ENCODE data around the gene TEFM. TPM values are rescaled to one million over a fixed set of nuclear protein-coding genes. Genes with fewer than 3 reads are reported as not detected.

TEFM gene
- total RNA-seq, 1 donor from 2014 or later = 9.8 TPM

DNA sequence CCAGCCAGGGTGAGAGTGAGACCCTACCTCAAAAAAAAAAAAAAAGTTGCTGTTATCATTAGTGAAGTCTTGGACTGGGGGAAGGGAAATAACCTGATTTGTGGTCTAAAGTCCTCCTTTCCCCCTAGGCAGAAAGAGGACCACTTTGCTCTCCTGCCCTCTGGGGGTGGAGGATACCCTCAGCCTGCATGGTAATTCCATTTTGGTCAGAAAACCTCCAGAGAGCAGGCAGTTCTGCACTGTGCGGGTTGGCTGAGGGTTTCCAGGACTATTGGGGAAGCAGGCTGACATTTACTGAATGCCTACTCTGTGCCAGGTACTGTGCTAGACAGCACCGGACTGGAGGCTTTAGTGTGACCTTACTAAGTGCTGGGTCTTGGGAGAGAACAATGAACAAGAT, 18.3 kb upstream of the TEFM start:
- Mint-ChIP-seq H3K27me3 (ENCODE audit: unreplicated experiment) (peaks cover 39% of the 10 kb centered on the region), H3K9me3 (ENCODE audit: unreplicated experiment) (no peaks in the 10 kb centered on the region), H3K36me3 (ENCODE audit: unreplicated experiment) (peaks cover 1% of the 10 kb centered on the region), H3K4me3 (ENCODE audit: unreplicated experiment) (no peak overlapping the region), H3K27ac (ENCODE audit: unreplicated experiment) (no peak overlapping the region), H3K4me1 (ENCODE audit: unreplicated experiment) (peaks cover 20% of the 10 kb centered on the region)
- no peak for DNase-seq (ENCODE audit: extremely low spot score, unreplicated experiment)
- TF ChIP-seq, protein P1, sequence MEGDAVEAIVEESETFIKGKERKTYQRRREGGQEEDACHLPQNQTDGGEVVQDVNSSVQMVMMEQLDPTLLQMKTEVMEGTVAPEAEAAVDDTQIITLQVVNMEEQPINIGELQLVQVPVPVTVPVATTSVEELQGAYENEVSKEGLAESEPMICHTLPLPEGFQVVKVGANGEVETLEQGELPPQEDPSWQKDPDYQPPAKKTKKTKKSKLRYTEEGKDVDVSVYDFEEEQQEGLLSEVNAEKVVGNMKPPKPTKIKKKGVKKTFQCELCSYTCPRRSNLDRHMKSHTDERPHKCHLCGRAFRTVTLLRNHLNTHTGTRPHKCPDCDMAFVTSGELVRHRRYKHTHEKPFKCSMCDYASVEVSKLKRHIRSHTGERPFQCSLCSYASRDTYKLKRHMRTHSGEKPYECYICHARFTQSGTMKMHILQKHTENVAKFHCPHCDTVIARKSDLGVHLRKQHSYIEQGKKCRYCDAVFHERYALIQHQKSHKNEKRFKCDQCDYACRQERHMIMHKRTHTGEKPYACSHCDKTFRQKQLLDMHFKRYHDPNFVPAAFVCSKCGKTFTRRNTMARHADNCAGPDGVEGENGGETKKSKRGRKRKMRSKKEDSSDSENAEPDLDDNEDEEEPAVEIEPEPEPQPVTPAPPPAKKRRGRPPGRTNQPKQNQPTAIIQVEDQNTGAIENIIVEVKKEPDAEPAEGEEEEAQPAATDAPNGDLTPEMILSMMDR (IDR thresholded peaks at IDR 0.05) = no peak

DNA sequence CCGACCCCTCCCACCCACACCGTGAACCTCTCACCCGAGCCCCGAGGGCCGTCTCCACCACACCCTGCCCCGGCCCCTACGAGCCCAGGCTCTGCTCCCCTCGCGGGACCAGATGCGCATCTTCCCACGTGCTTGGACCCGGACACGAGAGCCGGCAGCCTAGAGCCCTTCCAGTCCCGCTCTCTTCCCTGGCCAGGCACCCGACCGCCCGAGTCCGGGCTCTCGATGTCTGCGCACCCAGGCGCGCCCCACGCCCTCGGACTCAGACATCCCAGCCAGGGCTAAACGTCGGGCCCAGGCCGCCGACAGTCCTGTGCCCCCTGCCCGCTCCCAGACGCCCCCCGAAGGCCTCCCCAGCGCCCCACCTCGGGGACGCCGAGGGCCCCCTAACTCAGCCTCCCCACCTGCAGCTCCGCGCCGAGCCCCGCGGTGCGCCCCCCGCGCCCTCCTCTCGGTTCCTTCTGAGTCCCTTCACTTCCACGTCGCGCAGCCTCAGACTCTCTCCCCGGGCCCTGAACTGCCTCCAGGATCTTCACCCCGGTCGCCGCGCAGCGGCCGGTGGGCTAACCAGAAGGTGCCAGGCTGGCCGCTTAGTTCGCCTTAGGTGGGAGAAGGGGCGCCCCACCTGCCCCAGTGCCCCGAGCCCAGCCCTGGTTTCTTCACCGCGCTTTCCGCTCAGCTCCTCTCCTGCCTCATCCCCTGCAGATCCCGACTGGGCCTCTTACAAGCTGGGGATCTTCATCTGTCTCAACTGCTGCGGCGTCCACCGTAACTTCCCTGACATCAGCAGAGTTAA, 16.4 kb upstream of the TEFM start:
- H3K4me1 Mint-ChIP-seq (ENCODE audit: unreplicated experiment) = peaks cover 20% of the 10 kb centered on the region
- peak; percentile 84 for DNase-seq (ENCODE audit: extremely low spot score, unreplicated experiment)
- no peak overlapping the region for H3K27ac Mint-ChIP-seq (ENCODE audit: unreplicated experiment)
- peaks cover 50% of the 10 kb centered on the region for H3K27me3 Mint-ChIP-seq (ENCODE audit: unreplicated experiment)
- peaks cover 1% of the 10 kb centered on the region for H3K36me3 Mint-ChIP-seq (ENCODE audit: unreplicated experiment)
- TF ChIP-seq, protein P1 (IDR thresholded peaks at IDR 0.05) = no peak
- peak overlapping the region; percentile 72 for H3K4me3 Mint-ChIP-seq (ENCODE audit: unreplicated experiment)
- no peaks in the 10 kb centered on the region for H3K9me3 Mint-ChIP-seq (ENCODE audit: unreplicated experiment)

DNA sequence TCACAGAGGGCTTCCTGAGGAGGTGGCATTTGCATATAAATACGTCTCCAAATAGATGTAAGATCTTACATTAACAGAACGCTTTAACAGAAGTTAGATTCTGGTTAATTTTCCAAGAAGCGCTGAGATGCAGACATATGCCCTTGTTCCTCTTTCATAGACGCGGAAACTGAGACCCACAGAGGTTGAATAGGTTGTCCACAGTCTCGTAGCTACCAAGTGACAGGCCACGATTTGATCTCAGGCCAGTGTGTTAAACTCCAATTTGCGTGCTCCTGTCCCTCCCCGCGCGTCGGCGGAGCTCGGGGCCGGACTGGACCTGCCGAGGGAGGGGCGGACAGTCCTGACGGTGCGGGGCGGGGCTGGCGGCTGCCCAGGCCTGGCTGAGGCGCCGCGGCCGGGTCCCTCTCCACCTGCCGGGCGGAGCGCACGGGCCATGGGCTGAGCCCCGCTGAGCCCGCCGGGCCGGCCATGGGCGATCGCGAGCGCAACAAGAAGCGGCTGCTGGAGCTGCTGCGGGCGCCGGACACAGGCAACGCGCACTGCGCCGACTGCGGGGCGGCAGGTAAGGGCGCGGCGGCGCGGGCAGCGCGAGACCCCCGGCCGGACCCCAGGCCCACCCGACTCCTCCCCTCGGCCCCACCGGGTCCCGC, 15.6 kb upstream of the TEFM start, which contains the start of gene ADAP2:
TSS of gene ADAP2 (plus strand) at position 402 of the 653 bp plus-strand sequence. CDS start at position 472, 70 bp downstream.
- DNase-seq (ENCODE audit: extremely low spot score, unreplicated experiment) = no peak
- Mint-ChIP-seq H3K4me3 (ENCODE audit: unreplicated experiment) (peak within 1 kb of the TSS; percentile 72), H3K4me1 (ENCODE audit: unreplicated experiment) (peaks cover 20% of the 10 kb centered on the region), H3K27me3 (ENCODE audit: unreplicated experiment) (peaks cover 50% of the 10 kb centered on the region), H3K9me3 (ENCODE audit: unreplicated experiment) (no peaks in the 10 kb centered on the region), H3K27ac (ENCODE audit: unreplicated experiment) (no peak within 1 kb of the TSS), H3K36me3 (ENCODE audit: unreplicated experiment) (peaks cover 1% of the 10 kb centered on the region)
- TF ChIP-seq, protein P1 (IDR thresholded peaks at IDR 0.05) = no peak

DNA sequence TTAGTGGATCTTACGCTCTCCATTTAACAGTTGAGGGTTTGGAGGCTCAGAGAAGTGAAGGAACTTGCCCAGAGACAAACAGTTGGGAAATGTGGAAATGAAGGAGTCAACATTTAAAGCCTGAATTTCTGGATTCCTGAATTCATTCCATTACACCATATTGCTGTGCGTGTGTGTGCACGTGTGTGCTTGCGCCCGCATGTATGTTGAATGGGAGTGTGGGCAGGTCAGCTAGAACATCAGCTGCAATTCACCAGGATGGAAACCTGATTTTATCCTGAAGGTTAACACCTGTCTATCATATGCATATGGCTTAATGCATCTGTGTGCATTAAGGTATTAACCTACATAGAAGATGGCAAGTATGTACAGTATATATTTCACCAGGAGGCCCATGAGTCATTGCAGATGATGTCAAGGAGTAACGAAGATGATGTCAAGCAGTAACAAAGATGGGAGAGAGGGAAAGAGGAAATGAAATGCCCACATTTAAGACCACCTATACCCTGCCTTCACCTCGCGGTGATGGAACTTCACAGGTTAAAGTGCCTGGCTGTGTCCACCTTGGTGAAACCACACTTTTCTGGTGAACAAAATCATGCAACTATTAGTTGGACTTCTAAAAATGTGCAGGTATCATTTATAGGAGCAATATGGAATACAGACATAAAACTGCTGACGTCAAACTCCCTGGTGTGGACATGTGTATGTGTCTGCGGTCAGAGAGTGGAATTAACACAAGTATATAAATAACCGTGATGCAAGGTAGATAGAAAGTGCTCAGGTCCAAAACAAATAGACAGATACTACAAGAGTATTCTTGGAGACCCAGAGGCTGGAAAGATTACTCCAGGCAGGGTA, 14.9 kb upstream of the TEFM start:
- no peaks in the 10 kb centered on the region for H3K9me3 Mint-ChIP-seq (ENCODE audit: unreplicated experiment)
- TF ChIP-seq, protein P1 (IDR thresholded peaks at IDR 0.05) = no peak
- H3K4me1 Mint-ChIP-seq (ENCODE audit: unreplicated experiment) = peaks cover 20% of the 10 kb centered on the region
- peak overlapping the region; percentile 63 for H3K4me3 Mint-ChIP-seq (ENCODE audit: unreplicated experiment)
- peaks cover 1% of the 10 kb centered on the region for H3K36me3 Mint-ChIP-seq (ENCODE audit: unreplicated experiment)
- peaks cover 50% of the 10 kb centered on the region for H3K27me3 Mint-ChIP-seq (ENCODE audit: unreplicated experiment)
- H3K27ac Mint-ChIP-seq (ENCODE audit: unreplicated experiment) = no peak overlapping the region
- no peak for DNase-seq (ENCODE audit: extremely low spot score, unreplicated experiment)
